Renal pelvis (tissue), 12 donors: Measurements from ENCODE around the gene TXLNB. TPM values are rescaled to one million over a fixed set of nuclear protein-coding genes. Genes with fewer than 3 reads are reported as not detected.
A peak's percentile ranks its signal among the peaks of the same experiment; 100 is the strongest.

Source experiments
- DNase-seq: peaks from one replicate; pipeline ENCODE4 v3.0.0-alpha.2; 2013
- long read RNA-seq, 16 experiments: transcript quantifications; one replicate each; lab custom pipeline, GENCODE V29; 2026
- polyA plus RNA-seq, 3 donors: library from polyadenylated mRNA; unstranded; fragments of 120-200 nt; gene quantifications; one replicate each; pipeline ENCODE4 v1.2.1, GENCODE V29; 2013; ENCODE audit not compliant: insufficient read length in 3 of 3

Gene TXLNB
- 1 to 10 TPM in 2 of 3 donors, under 1 TPM in 1; 0.89 to 1.9 (median 1.6) TPM for polyA plus RNA-seq
- long read RNA-seq, donor 1: 0 reads
- long read RNA-seq, donor 2: 0 reads
- long read RNA-seq, donor 3: 0 reads
- long read RNA-seq, donor 4: 0 reads
- long read RNA-seq, donor 5: 0 reads
- long read RNA-seq, donor 6: 0 reads
- long read RNA-seq, donor 7: 0 reads
- long read RNA-seq, donor 8, full-length matches to known transcripts: 1 of 1 reads
- long read RNA-seq, donor 8, partial matches to known transcripts: 0 of 1 reads
- long read RNA-seq, donor 8, other reads (novel, unspliced or antisense): 0 of 1 reads
- long read RNA-seq, donor 9: 0 reads
- long read RNA-seq, donor 10: 0 reads
- long read RNA-seq, donor 11: 0 reads
- long read RNA-seq, donor 12: 0 reads
- long read RNA-seq, donor 13: 0 reads
- long read RNA-seq, donor 14: 0 reads
- long read RNA-seq, donor 15: 0 reads
- long read RNA-seq, donor 16: 0 reads

DNA sequence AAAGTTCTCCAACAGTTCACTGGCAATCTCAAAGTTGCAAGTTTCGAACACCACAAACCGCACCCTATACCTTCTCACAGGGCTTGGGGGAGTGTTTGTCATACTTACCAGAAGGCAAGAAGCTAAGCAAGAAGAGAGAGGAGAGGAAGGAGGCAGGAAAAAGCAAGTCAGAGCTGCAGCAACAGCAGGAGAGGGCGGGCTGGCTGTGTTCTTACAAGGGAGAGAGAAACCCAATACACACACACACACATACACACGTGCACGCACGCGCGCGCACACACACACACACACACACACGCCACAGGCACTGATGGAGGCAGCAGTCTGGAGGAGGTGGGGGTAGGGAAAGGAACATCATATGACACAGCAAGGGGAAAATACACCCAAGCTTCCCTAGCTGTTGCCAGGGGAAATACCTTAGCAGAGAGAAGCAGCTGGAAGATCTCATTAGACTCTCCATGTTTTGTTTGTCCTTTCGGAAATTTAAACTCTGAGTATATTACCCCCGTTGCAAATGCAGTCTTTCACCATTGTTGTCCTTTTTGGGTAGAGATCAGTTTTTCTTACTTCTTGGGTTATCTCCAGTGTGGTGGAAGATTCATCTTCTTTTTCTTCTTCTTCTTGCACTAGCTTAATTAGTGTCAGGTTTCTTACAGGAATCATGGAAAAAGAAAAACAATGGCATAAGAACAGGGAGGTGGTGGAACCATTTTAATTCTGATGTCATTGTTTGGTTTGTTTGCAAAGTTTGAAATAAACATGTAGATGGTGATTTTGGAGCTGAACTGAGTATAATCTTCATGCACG, at the start of gene TXLNB:
TXLNB (minus strand) TSS at position 186 of the 807 bp plus-strand sequence. CDS start 3,099 bp downstream, outside the sequence.
- peak; percentile 90 for DNase-seq

DNA sequence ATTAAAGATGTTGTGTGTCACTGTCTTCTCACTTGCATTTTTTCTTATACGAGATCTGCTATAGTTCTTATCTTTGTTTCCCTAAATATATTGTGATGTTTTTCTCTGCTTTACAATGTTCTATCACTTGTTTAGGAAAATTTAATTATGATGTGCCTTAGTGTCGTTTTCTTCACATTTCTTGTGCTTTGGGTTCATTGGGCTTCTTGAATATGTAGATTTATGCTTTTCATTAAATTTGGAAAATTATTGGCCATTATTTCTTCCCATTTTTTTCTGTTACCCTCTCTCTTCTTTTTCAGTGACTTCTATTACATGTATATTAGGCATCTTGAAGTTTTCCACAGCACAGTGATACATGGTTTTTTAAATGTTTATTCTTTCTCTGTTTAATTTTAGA, 49.3 kb upstream of the TXLNB start:
- DNase-seq: no peak

DNA sequence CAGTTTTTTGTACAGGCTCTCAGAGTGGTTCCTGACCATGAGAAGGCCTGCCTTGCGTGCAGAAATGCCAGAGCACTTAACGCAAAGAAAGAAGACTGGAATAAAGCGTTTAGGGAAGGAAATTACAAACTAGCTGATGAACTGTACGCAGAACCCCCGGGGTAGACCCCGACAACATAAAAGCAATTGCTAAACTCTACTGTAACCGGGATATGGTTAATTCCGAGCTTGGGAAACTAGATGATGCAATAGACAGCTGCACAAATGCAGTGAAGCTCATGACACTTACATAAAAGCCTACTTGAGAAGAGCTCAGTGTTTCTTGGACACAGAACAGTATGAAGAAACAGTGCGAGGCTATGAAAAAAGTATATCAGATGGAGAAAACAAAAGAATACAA, 47.0 kb upstream of the TXLNB start:
- DNase-seq: no peak

DNA sequence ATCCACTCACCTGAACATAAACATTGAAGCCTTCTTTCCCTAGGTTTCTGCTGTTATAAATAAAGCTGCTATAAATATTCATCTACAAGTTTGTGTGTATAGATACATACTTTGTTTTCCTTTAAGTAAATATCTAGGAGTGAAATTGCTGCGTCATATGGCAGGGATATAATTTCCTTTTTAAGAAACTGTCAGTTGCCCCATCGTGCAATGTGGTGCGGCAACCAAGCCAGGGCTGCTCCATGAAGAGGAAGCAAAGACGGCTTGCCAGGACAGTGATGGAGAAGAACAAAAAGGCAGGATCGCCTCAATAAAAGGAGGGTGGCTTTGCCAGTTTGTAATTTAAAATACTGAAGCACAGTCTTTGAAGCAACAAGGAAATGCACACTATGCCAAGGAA, 46.0 kb upstream of the TXLNB start:
- DNase-seq: no peak

DNA sequence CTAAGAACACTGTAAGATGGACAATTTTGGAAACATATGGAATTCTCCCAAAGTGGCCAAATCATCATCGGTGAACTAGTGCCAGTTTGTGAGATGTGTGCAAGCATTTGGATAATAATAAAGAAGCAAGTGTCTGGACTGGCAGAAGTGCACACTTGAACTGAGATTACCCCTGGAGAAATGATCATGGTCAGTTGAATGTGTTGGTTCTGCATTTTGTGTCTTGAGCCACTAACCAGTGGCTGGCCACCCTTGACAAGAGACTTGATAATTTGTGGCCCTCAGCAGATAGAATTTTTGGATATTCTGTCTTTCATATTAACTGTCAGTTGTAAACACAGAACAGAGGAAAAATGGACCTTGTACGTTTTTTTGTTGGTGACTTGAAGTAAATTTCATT, 45.2 kb upstream of the TXLNB start:
- no peak for DNase-seq

DNA sequence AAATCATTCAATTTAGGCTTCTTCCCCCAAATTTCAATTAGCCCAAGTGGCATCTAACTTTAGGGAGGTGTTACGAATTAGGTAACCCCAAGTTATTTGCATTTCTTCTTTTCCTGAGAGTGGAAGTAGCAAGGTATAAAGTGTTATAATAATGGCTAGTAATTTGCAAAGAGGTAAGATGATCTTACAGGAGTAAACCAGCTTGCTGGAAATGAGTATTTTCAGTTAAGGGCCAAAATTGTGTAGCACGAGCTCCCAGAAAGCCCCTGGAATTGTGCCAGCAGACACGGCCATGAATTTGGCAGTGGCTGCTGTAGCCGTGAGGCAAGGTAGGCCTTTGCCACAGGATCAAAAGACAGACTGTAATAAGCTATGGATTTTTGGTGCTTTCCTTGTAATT, 44.7 kb upstream of the TXLNB start:
- DNase-seq: no peak

DNA sequence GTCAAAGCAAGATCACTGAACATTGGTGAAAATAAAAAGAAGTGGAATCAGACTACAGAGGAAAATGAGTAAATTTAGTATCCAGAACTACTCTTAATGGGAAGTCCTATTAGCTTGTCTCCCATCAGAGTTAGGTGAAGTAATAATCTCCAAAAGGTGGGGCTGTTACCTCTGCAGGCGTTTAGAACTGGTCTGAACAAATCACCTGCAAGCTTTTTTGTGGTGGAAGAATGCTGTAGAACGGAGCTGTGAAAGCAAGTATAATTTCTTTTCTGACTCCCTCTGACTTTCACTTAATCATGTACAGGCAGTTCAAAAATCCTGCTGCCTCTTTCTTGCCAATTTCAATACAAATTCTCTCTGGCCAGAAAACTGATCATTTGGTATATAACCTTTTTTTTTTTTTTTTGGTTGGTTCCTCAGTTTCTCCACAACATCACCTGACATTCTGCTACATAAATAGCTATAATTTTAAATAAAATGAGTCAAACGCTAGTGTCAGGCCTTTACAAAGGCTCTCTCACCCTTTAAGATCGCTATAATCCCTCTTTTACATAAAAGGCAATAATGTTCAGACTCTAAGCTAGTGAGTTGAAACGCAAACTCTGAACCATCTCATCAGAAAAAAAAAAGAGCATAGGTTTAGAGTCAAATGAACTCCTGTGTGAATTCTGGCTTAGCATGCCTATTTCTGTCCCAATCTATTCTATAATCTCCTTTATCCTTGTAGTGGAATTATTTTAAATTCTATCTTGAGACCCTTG, 43.8 kb upstream of the TXLNB start:
- no peak for DNase-seq

DNA sequence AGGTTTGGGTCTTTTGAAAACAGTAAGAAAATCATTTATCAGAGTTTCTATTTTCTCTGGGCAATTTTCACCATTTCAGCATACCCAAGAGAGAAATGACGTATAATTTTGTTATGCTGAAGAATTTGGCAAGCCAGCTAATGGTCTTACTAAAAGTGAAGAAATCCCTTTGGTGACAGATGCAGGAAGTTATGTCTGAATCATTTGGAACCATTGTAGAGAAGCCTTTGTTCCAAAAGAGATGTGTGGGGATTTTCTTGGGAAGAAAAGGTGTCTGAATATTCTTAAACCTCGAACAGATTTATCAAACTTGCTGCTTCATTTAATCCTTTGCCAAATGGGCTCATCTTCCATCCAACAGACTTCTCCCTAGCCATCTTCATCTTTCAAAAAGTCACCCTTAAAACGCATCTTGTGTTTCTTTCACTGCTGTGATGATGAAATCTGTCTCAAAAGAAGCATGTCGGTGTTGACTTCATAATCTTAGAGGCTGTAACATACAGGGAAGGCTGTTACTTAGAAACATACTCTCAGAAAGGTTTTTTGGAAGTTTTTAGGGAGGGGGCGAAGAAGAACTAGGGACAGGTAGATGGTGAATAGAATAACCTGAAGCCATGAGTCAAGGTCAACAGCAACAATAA, 43.1 kb upstream of the TXLNB start:
- no peak for DNase-seq

DNA sequence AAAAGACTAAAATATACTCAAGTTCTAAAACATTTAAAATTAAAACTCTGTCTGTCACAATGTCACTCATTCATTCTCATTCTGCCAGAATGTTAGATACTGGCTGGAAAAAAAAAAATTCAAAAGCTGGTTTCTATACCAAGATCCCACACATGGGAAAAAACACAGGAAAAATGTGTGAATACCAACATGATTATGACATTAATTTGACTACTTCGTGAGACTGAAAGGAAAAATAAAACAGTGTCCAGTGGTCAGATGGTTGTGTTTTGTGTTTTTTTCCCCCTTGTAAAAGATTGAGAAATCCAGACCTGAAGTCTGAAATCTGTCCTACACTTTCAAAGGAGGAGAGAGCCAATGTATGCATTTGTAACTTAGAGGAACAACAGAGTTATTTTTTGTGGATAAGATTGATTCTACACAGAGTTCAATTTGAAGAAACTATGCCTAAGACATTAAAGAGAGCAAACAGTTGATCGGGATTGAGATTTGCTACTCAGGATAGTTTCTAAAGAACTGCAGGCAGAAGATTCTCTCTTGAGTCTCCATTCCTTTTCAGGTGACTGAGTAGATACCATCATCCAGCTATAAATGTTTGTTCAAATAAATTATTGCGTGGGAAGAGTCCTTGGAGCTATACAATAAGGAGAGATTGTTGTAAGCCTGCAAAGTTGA, 39.2 kb upstream of the TXLNB start:
- DNase-seq: no peak

DNA sequence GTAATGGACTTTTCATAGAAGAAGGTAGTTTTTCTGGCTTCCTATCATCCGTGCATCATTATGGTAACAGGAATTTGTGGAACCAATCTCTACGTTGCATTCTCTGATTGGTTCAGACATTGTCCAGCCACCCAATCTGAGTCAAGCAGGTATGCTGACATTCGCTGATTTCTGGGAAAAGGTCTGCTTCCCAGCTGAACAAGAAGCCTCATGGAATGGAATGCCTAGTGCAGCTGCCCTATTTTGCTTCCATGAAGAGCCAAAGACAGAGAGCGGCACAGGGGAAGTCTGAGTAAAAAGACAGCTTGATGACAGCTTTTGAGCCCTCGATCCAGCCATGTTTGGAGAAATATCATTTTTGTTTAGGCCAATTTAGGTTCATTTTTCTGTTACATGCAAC, 38.5 kb upstream of the TXLNB start:
- DNase-seq: no peak

DNA sequence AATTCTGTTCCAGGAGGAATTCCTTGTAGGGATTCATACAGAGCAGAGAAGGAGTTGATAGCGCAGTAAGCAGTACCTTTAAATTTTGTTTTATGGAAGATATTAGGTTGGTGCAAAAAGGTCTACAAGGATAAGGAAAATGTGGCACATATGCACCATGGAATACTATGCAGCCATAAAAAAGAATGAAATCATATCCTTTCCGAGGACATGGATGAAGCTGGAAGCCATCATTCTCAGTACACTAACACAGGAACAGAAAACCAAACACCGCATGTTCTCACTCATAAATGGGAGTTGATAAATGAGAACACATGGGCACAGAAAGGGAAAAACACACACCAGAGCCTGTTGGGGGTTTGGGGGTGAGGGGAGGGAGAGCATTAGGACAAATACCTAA, 37.4 kb upstream of the TXLNB start:
- no peak for DNase-seq

DNA sequence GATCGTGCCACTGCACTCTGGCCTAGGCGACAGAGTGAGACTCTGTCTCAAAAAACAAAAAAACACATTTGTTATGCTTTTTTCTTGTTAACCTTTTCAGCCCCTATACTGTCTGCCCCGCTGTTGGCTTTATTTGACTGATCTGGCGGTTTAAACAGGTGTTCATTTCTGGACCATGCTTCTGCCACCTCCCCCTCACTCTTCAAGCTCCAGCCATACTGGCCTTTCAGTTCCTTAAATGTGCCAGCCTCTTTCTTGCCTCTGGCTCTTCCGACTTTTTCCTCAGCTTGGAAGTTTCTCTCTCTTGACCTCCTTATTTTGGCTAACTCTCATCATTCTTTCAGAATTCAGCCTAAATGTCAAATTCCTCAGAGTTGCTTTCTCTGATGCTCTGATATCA, 35.2 kb upstream of the TXLNB start:
- no peak for DNase-seq

DNA sequence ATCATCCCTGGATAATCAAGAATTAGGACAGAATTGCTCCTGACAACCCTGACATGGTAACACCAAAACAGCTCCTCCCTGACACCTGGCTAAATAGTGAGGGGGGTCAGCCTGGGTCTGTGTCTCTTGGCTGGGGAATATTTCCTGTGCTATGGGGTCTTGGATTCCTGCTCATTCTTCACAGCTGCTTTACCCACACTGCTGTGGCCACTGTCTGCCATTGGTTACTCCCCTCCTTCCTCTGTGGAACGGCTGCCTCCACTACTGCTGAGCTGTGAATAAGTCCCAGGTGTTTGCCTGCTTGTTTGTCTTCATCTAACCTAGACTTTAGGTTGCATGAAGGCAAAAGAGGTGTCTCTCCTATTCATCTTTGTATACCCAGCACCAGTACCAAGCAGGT, 33.9 kb upstream of the TXLNB start:
- DNase-seq: peak; percentile 24

DNA sequence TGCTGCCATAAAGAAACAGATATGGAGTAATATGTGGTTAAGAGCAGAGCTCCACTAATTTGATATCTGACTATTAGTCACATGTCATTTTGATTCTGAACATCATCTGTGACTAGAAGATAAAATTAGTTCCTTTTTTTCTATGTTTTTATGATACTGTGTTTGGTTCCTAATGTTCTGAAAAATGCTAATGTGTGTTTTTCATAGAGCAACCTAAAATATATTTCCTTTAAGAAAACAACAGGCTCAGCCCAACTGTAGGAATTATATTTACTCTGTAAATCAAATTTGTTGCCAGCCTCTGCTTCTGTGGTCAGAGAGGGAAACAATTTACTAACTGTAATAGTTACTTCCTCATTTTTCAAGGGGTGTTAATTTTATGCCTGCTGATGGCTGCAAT, 33.3 kb upstream of the TXLNB start:
- DNase-seq: peak; percentile 11

DNA sequence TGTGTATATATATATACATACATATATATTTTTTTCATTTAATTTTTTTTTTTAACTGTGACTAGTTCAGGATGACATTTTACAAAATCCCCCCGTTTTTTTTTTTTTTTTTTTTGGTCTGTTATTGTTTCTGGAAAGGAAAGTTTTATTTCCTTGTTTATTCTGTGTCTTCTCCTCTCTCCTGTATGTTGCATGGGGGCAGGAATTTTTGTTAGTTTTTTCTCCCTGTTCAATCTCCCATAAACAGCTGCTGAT, 32.4 kb upstream of the TXLNB start:
- DNase-seq: no peak

DNA sequence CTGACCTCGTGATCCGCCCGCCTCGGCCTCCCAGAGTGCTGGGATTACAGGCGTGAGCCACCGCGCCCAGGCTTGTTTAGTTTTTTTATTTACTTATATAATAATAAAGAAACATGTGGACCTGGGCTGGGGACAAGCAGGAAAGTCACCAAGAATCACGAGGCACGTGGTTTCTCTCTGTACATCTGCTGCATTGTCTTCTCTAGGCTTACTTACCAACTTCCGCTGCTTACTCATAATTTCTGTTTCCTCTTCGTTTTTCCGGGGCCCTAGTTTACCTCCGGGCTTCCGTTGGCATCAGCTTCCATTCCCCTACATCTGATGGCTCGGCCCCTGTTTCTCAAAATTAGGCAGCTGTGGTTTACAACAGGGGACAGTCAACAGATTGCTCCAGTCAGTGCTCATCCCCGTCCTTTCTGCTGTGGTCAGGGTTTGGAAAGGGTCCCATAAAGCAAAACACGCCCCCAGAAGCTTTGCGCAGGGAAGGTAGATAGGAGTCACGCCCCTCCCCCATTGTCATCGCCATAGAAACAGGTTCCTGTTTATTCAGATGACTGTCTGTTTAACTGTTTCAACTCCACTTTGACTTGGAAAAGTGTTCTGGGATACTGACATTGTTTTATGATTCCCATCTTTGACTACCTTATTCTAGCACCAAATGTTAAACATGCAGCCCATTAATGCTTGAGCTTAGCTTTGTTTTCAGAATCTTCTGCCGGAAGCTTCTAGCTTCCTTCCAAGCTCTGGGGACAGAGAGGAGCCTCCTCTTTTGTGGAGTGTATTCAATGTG, 31.9 kb upstream of the TXLNB start:
- peak; percentile 55 for DNase-seq

DNA sequence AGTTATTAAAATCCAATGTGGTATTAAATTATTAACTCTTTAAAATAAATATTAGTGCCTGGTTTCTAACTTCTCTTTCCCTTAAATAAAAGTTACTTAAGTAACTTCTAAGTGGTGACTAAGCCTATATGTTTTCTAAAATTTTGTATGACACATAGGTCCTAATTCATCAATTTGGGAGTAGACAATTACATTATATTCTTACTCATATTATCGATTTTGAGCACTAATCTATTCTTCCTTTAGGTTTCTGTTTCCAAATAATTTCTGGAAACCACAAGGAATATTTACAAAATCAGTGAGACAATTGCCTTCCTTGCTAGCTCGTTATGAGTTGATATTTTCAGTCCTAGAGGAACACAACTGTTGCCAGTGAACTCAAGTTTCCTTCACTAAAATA, 28.3 kb upstream of the TXLNB start:
- DNase-seq: no peak

DNA sequence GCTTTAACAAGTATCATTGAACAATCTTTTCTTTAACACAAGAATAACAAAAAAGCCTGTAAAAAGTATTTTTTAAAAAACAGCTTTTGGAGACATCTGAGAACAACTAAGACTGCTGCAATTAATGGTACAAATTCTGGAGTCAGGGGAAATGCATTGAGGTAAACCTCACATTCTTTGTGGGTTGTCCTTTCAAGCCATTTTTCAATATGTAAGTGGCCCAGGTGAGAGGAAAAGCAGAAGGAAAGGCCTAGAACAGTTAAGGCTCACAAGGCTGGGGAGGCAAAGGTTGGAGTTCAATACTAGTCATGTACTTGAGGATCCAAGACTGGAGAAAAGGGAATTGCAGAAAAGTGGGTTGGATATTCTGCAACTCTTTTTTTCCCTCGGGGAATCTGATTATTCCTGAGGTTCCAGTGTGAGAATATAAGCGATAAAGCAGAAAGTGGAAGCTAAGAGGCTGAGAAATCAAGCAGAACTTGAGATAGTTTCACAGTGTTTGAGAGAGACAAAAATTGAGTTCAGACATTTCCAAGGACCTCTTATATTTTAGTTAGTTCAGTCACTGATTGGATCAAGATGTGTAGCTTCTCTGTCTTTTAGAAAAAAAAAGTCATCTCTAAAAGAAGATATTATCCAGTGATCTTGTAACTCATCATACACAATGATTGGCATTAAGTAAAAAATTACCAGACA, 25.0 kb upstream of the TXLNB start:
- no peak for DNase-seq

DNA sequence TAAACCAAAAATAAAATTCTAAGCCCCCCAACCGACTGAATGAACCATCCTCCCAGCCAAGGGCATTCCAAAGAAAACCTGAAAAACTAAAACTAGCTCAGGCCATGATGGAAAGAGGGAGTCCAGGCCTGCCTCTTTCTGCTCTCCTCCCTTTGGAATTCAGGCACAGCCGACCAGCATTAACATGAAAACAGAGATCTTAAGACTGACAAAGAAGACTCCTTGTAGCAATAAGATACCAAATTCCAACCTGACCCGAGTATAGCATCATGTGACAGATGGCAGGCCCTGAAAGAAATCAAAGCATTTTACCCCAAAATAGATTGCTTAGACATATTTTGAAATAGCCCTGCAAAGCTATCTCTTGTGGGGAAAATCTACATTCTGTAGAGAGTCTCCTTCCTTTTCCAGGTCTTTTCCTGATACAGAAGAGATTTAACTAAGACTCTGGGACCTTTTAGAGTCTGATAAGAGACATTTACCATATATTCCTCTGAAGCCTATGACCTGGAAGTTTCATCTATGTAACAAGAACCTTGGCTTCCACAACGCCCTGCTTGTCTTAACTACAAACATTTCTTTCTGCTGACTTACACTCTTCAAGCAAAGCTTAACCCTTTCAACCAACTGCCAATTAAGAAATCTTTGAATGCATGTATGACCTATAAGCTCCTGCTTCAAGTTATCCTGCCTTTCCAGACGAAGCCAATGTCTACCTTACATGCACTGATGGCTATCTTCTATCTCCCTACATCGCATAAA, 22.2 kb upstream of the TXLNB start:
- DNase-seq: no peak
